Endothelial cell of umbilical vein (primary cell): ENCODE results near the gene ELL2.
A peak's percentile ranks its signal among the peaks of the same experiment; 100 is the strongest.

Experiments used
- CTCF ChIP-seq, 2 donors: IDR thresholded peaks; 1 replicate in 1 of 2; 2 replicates in 1 of 2; pipeline ENCODE4 v1.5.1; 2011; ENCODE audit warnings: low read length in 2 of 2, mild to moderate bottlenecking in 2 of 2, moderate library complexity in 2 of 2, control low read depth in 1 of 2, inconsistent platforms in 1 of 2, low read depth in 1 of 2; ENCODE audit not compliant: insufficient read depth in 1 of 2; ENCODE audit errors: extremely low read depth in 1 of 2
- EZH2 ChIP-seq: IDR thresholded peaks from 2 replicates; pipeline ENCODE4 v1.6.1; 2012; ENCODE audit warnings: borderline replicate concordance, low read depth, mild to moderate bottlenecking, moderate library complexity, low read length, inconsistent platforms; ENCODE audit not compliant: severe bottlenecking
- JUN ChIP-seq: IDR thresholded peaks from 2 replicates; pipeline ENCODE4 v1.6.1; 2011; ENCODE audit warnings: borderline replicate concordance, low read depth; ENCODE audit not compliant: insufficient read length, insufficient read depth
- MAX ChIP-seq: IDR thresholded peaks from 2 replicates; pipeline ENCODE4 v1.6.1; 2011; ENCODE audit not compliant: insufficient read depth, insufficient read length
- MYC ChIP-seq: IDR thresholded peaks from one replicate; pipeline ENCODE4 v1.6.1; 2011; ENCODE audit warnings: mild to moderate bottlenecking, low read depth, low read length
- POLR2A ChIP-seq: IDR thresholded peaks from 2 replicates; pipeline ENCODE4 v1.6.1; 2012; ENCODE audit warnings: low read depth, mild to moderate bottlenecking, control low read depth, low read length
- POLR2AphosphoS5 ChIP-seq: IDR thresholded peaks from 2 replicates; pipeline ENCODE4 v1.6.1; 2012; ENCODE audit warnings: low read depth, mild to moderate bottlenecking, control low read depth, low read length, moderate library complexity; ENCODE audit not compliant: insufficient read depth

DNA sequence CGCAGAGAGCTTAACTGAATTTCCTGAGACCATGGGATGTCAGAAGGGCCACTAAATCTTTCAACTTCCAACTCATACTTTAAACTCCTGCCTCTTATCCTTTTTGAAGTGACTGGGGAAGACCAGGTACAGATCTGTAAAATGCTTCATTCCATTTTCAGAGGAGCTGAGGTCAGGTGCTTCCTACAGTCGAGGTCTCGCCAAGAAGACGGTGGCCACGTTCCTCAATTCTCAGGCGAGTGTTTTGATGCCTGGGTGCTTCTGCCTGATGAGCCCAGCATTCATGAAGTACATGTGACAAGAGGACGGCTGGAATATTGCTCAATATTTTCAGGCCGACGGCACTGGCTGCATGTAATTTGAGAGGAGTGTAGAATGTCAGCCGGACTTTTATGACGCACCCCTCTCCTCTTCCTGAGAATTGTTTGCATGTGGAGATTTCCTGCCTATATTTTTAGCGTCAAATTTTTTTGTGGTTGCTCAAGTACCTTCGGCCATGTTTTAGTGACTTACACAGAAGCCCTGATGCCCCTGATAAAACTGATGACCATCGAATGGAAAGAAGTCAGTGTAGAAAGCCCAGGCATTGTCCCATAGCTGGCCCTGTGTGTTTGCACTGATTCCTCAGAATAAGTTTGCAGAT, 100.3 kb downstream of the ELL2 start:
- TF ChIP-seq MAX (peak; percentile 21), POLR2AphosphoS5 (peak; percentile 32), CTCF (IDR thresholded peaks at IDR 0.05; ENCODE audit: extremely low read depth in 1 of 2, insufficient read depth in 1 of 2, low read depth in 1 of 2, low read length in 2 of 2) (no peak), POLR2A (peak; percentile 10), EZH2 (no peak), MYC (no peak), JUN (peak; percentile 82)
